Osteocyte (in vitro differentiated cells): ENCODE results near the gene UGP2. TPM values are rescaled to one million over a fixed set of nuclear protein-coding genes. Genes with fewer than 3 reads are reported as not detected.

ENCODE experiments used
- DNase-seq: peaks from one replicate; pipeline ENCODE4 v3.0.0; 2021; ENCODE audit warnings: mixed read lengths; ENCODE audit not compliant: unreplicated experiment; ENCODE audit errors: extremely low spot score
- H3K27ac Mint-ChIP-seq: one replicate; pipeline ENCODE4 v1.8.0; 2021; ENCODE audit warnings: mild to moderate bottlenecking, mixed read lengths; ENCODE audit not compliant: unreplicated experiment
- H3K27me3 Mint-ChIP-seq: one replicate; pipeline ENCODE4 v1.8.0; 2021; ENCODE audit warnings: mixed read lengths; ENCODE audit not compliant: unreplicated experiment
- H3K36me3 Mint-ChIP-seq: one replicate; pipeline ENCODE4 v1.8.0; 2021; ENCODE audit warnings: mixed read lengths; ENCODE audit not compliant: unreplicated experiment
- H3K4me1 Mint-ChIP-seq: one replicate; pipeline ENCODE4 v1.8.0; 2021; ENCODE audit warnings: mixed read lengths; ENCODE audit not compliant: unreplicated experiment
- H3K4me3 Mint-ChIP-seq: one replicate; pipeline ENCODE4 v1.8.0; 2021; ENCODE audit warnings: mild to moderate bottlenecking, moderate library complexity, mixed read lengths; ENCODE audit not compliant: unreplicated experiment
- H3K9me3 Mint-ChIP-seq: one replicate; pipeline ENCODE4 v1.8.0; 2021; ENCODE audit warnings: mixed read lengths; ENCODE audit not compliant: unreplicated experiment
- CTCF ChIP-seq: fragments of 200-600 bp; sonication (generic); IDR thresholded peaks from 2 replicates; pipeline ENCODE4 v1.5.0; 2021; ENCODE audit warnings: antibody characterized with exemption, mild to moderate bottlenecking, moderate library complexity
- total RNA-seq: library from RNA; stranded (reverse); gene quantifications from 2 replicates; pipeline ENCODE4 v1.2.1, GENCODE V29; 2021

The UGP2 gene
- total RNA-seq, 1 donor from 2014 or later = 109 TPM

GRCh38 chr2:63882395-63883105, 40.9 kb downstream of the UGP2 start:
- no peak for DNase-seq
- no peaks in the 10 kb centered on the region for H3K9me3 Mint-ChIP-seq
- H3K27ac Mint-ChIP-seq = no peak overlapping the region
- H3K4me1 Mint-ChIP-seq = no peaks in the 10 kb centered on the region
- H3K36me3 Mint-ChIP-seq = peaks cover 32% of the 10 kb centered on the region
- H3K27me3 Mint-ChIP-seq = no peaks in the 10 kb centered on the region
- H3K4me3 Mint-ChIP-seq = no peak overlapping the region
- no peak for TF ChIP-seq CTCF

GRCh38 chr2:63886445-63886844, 44.7 kb downstream of the UGP2 start:
- no peak for DNase-seq
- H3K36me3 Mint-ChIP-seq = peaks cover 42% of the 10 kb centered on the region
- no peak for TF ChIP-seq CTCF
- no peaks in the 10 kb centered on the region for H3K9me3 Mint-ChIP-seq
- no peaks in the 10 kb centered on the region for H3K27me3 Mint-ChIP-seq
- H3K4me3 Mint-ChIP-seq = no peak overlapping the region
- H3K27ac Mint-ChIP-seq = no peak overlapping the region
- H3K4me1 Mint-ChIP-seq = no peaks in the 10 kb centered on the region

- no peaks in the 10 kb centered on the region for H3K27me3 Mint-ChIP-seq
- no peak overlapping the region for H3K4me3 Mint-ChIP-seq
- H3K4me1 Mint-ChIP-seq = peaks cover 5% of the 10 kb centered on the region
- no peak for TF ChIP-seq CTCF
- H3K27ac Mint-ChIP-seq = no peak overlapping the region
- no peak for DNase-seq
- no peaks in the 10 kb centered on the region for H3K9me3 Mint-ChIP-seq
- H3K36me3 Mint-ChIP-seq = peaks cover 46% of the 10 kb centered on the region
These were observed 46.4 kb downstream of the UGP2 start for GRCh38 chr2:63888053-63888452.

- Mint-ChIP-seq H3K27ac (peak overlapping the region; percentile 53), H3K4me1 (peaks cover 8% of the 10 kb centered on the region), H3K27me3 (no peaks in the 10 kb centered on the region), H3K4me3 (no peak overlapping the region), H3K36me3 (peaks cover 46% of the 10 kb centered on the region), H3K9me3 (no peaks in the 10 kb centered on the region)
- TF ChIP-seq CTCF = peak; percentile 82
- DNase-seq = no peak
These were observed 47.0 kb downstream of the UGP2 start for GRCh38 chr2:63888490-63889402.

- Mint-ChIP-seq H3K4me3 (no peak overlapping the region), H3K27ac (no peak overlapping the region), H3K27me3 (no peaks in the 10 kb centered on the region), H3K36me3 (peaks cover 50% of the 10 kb centered on the region), H3K4me1 (peaks cover 8% of the 10 kb centered on the region), H3K9me3 (no peaks in the 10 kb centered on the region)
- TF ChIP-seq CTCF = no peak
- no peak for DNase-seq
These were observed 49.0 kb downstream of the UGP2 start for GRCh38 chr2:63890678-63891077.
